ENCODE results near the gene AK5.
A peak's percentile ranks its signal among the peaks of the same experiment; 100 is the strongest.

AK5 gene, protein sequence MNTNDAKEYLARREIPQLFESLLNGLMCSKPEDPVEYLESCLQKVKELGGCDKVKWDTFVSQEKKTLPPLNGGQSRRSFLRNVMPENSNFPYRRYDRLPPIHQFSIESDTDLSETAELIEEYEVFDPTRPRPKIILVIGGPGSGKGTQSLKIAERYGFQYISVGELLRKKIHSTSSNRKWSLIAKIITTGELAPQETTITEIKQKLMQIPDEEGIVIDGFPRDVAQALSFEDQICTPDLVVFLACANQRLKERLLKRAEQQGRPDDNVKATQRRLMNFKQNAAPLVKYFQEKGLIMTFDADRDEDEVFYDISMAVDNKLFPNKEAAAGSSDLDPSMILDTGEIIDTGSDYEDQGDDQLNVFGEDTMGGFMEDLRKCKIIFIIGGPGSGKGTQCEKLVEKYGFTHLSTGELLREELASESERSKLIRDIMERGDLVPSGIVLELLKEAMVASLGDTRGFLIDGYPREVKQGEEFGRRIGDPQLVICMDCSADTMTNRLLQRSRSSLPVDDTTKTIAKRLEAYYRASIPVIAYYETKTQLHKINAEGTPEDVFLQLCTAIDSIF

DNA sequence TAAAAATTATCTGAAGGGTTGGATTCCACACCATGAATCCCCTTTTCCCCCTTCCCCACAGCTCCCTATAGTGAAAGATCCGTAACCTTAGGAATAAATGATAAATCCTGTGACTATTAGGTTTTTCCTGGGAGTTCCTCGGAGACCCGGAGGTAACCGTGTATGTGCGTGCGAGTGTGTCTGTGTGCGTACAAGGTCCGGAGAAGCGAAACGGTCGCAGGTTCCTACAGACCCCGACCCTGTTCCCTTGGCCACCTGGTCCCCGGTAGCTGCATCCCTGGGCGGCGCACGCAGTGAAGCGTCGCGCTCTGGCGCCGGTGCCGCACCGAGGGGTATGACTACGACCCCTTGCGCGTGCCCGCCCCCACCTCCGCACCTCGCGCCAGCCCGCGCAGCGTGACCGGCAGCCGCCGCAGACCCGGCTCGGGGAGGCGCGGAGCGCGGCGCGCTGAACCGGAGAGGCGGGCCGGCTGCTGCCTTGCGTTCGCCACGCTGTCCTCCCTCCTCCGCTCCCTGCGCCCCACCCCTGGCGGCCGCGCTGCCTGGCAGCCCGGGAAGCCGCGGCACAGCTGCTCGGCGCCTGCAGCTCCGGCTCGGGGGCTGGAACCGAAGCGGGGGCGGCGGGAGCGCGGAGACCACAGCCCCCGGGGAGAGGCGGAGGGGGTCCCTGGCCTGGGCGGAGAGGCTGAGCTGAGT, at the start of gene AK5:
AK5 (plus strand) TSS at position 529 of the 696 bp plus-strand sequence. CDS start 295 bp downstream, outside the sequence.
- peak within 1 kb of the TSS; percentile 58 for H3K4me3 ChIP-seq (ENCODE audit: low read depth, low read length)

- H3K4me3 ChIP-seq (ENCODE audit: low read depth, low read length): no peak overlapping the region
Observed at GRCh38 chr1:77232829-77233228, 49.0 kb upstream of the AK5 start.

- H3K4me3 ChIP-seq (ENCODE audit: low read depth, low read length): no peak overlapping the region
Observed at GRCh38 chr1:77234096-77234495, 47.7 kb upstream of the AK5 start.

DNA sequence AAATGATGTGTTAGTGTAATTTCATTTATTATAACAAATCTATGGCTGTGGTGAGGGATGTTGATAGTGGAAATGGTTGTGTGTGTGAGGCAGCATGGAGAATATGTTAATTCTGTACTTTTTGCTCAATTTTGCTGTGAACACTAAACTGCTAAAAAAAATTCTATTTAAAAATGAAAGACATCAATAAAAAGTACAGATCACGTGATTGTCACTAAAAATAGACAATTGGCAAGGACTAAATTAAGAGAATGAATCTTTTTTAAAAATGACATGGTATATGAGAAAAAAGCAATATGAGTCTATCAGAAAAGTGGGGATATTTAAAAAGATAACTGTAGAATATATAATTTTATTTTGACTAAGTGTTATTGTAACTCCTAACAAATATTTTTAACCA, 46.9 kb upstream of the AK5 start:
- H3K4me3 ChIP-seq (ENCODE audit: low read depth, low read length): no peak overlapping the region

GRCh38 chr1:77238462-77238861, 43.4 kb upstream of the AK5 start:
- no peak overlapping the region for H3K4me3 ChIP-seq (ENCODE audit: low read depth, low read length)

DNA sequence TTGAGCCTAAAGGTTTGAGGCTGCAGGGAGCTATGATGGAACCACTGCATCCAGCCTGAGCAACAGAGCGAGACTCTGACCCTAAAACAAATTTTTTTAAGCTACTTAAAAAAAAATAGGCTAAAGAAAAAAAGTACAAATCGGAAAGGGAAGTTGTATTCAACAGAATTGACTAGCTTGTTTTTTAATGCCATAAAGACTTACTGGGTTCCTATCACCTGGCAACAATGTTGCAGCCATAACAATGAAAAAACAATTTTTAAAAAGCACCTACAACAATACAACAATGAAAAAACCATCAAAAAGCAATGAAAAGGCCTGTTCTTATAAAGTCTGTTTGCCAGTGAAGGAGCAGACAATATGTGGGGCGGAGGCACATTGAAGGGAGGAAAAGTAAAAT, 42.5 kb upstream of the AK5 start:
- H3K4me3 ChIP-seq (ENCODE audit: low read depth, low read length): no peak overlapping the region

DNA sequence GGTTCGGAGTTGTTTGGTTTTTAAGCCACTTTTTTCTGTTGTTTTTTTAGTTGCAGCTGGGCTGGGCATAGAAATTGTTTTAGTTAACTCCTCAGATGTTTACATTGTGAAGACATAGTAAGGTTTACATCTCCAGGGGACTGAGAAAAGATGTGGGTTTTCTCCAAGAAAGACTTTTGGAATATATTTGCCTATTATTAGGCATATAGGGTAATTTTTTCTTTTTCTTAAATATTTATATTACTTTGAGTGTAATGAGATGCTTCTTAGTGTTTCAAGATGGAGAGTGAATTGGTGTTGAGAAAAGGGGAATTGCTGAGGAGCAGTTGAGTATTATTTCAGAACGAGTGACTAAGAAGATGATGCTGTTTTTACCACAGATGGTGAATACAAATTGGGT, 36.0 kb upstream of the AK5 start:
- no peak overlapping the region for H3K4me3 ChIP-seq (ENCODE audit: low read depth, low read length)

DNA sequence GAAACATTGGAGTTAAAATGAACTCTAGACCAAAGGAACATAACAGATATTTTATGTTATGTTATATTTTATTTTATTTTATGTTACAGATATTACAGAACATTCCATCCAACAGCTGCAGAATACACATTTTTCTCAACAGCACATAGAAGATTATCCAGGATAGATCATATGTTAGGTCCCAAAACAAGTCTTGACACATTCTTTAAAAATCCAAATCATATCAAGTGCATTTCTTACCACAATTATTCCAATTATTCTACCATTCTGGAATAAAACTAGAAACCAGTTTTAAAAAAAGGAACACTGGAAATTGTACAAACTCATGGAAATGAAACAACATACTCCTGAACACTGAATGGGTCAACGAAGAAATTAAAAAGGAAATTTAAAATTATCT, 31.7 kb upstream of the AK5 start:
- H3K4me3 ChIP-seq (ENCODE audit: low read depth, low read length): no peak overlapping the region

- no peak overlapping the region for H3K4me3 ChIP-seq (ENCODE audit: low read depth, low read length)
Observed at GRCh38 chr1:77253211-77253610, 28.6 kb upstream of the AK5 start.

- H3K4me3 ChIP-seq (ENCODE audit: low read depth, low read length): no peak overlapping the region
Observed at GRCh38 chr1:77263708-77264107, 18.1 kb upstream of the AK5 start.

GRCh38 chr1:77265180-77265579, 16.6 kb upstream of the AK5 start:
- no peak overlapping the region for H3K4me3 ChIP-seq (ENCODE audit: low read depth, low read length)

GRCh38 chr1:77267035-77267434, 14.8 kb upstream of the AK5 start:
- H3K4me3 ChIP-seq (ENCODE audit: low read depth, low read length): no peak overlapping the region

DNA sequence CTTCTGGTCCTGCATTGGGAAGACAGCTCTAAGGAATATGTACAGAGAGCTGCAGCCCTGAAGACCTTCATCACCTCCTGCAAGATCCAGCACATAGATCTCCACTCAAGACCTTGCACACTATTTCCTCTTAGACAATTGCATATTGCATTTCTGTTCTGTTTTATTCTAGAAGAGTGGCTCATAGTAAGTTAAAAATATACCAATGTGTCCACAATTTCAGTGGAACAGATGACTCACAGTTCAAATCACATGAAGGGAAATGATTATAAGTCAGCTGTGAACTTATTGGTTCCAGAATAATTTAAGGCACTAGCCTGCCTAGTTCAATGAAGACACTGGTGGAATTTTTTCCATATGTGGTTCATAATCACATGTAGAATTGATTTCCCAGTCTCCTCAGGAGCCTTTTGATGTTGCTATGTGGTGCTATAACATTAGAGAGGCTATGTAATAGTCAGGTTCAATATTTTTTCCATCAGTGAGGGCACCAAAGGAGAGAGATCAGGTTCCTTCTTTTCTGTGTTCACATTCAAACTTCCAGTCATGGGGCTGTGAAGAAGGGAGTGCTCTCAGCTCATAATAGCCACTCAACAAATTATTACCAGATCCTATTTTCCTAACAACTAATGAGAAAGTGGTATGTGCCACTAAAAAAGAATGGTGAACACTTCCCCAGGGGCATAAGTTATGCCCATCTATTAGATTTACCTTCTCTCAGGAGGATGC, 9.8 kb upstream of the AK5 start:
- no peak overlapping the region for H3K4me3 ChIP-seq (ENCODE audit: low read depth, low read length)

- no peak overlapping the region for H3K4me3 ChIP-seq (ENCODE audit: low read depth, low read length)
Observed at GRCh38 chr1:77273891-77274290, 7.9 kb upstream of the AK5 start.

DNA sequence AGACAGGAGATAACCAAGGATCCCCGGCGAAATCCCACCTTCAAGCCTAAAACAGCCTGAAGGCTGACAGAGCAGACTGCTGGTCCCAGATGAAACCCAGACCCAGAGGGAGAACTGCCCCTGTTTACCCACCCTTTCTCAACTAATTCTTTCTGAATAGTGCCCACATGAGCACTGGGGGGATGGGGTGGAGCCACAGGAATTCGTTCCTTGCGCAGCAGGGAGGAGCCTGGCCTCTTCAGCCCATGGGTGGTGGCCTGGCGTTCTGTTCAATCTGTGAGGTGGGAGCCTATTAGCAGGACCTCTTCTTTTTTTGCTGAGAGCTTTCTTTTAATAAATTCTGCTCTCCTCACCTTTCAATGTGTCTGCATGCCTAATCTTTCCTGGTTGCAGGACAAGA, 6.6 kb upstream of the AK5 start:
- no peak overlapping the region for H3K4me3 ChIP-seq (ENCODE audit: low read depth, low read length)

- no peak overlapping the region for H3K4me3 ChIP-seq (ENCODE audit: low read depth, low read length)
Observed at GRCh38 chr1:77276941-77277340, 4.9 kb upstream of the AK5 start.

GRCh38 chr1:77279929-77280328, 1.9 kb upstream of the AK5 start:
- H3K4me3 ChIP-seq (ENCODE audit: low read depth, low read length): no peak overlapping the region

DNA sequence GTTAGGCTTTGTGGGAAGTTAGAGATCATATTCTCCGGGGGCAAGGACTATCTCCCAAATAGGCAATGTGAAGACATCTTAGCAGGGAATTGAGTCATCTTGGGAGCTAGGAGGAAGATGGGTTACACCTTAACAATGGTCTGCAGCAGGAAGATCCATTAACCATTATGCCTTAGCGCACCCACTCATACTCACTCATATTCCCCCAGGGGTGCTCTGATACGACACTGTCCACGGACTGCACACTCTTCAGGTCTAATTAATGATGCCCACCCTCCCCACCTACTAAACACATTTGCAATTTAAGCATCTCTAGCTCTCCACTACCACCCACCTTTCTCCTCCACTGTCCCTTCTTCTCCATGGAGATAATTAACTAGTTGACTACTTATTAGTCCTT, 857 bp upstream of the AK5 start:
- H3K4me3 ChIP-seq (ENCODE audit: low read depth, low read length): no peak overlapping the region

DNA sequence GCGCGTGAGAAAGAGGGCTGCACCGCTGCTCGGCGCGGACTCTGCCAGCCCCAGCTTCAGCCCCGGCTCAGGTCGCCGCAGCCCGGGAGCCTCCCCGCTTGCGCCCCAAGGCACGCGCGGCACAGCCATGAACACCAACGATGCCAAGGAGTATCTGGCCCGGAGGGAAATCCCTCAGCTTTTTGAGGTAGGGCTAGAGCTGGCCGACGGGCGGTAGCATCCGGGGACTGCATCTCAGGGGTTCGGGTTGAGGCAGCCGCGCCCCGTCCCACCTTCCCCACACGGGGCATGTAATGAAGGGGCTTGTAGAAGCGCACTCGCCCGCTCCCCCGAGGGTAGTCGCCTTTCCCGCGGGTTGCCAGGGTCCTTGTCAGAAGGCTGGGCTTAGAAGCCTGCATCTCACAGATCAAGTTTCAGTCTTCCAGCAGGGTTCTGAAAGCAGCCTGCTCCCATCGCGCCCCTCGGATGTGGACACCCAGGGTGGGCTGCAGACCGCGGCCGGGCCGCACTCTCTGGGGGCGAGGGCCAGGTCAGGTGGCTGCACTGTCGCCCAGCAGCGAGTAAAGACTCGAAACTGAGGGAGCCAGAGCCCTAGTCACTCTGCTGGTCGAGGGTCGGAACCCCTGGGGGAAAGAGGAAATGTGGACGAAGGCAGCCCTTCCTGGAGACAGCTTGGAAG, 507 bp downstream of the AK5 start:
- H3K4me3 ChIP-seq (ENCODE audit: low read depth, low read length): peak overlapping the region; percentile 58

DNA sequence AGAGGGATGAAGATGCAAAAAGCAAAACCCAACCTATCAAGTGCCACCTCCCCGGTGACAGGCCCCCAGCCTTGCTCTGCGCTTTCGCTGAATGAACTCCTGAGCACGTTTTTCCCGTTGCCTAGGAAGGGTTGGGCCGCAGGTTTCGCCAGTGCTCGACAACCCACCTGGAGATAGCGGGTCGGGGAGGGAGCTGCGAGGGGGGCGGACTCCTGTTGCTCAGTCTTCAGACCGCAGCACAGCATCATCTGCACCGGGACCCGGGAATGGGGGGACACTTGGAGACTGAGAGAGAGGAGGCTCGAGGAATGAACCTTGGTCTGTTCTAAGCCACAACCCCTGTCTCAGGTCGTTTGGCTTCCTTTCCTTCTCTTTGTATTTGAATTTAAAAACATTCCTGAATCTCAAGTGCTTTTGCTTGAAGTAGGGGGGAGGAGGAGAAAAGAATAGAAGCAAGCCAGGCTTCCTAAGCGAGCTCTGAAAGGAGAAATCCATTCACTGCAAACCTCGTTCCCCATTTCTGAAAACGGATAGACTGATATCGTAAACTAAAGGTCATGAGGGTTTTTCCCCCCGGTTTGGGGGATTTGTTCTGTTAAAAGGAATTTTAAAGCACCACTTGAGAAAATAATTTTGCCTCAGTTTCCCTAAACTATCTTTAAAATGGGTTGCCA, 1.2 kb downstream of the AK5 start:
- peak overlapping the region; percentile 58 for H3K4me3 ChIP-seq (ENCODE audit: low read depth, low read length)

All from iPS-11a (cell line).